ENCODE results near the gene PHRF1. TPM values are rescaled to one million over a fixed set of nuclear protein-coding genes. Genes with fewer than 3 reads are reported as not detected.

Gene PHRF1
- total RNA-seq, 4 donors from 2014 or later: 18.3 to 31.0 (median 19.3) TPM

- peak within 1 kb of the TSS; percentile 73 to 94 (median 78) for H3K27ac ChIP-seq
- WGBS, 2 donors: 8% methylated on average over 36 to 37 of the region's 66 CpGs
- intact Hi-C loops (cut with DNase I): no loop called here
- H3K27me3 ChIP-seq: no peaks in the 10 kb centered on the region
- peaks cover 22 to 27% of the 10 kb centered on the region in 2 donors for H3K4me1 ChIP-seq
- no peak for TF ChIP-seq CTCF (IDR thresholded peaks at IDR 0.05)
- TF ChIP-seq POLR2A (IDR thresholded peaks at IDR 0.05): peak in 1 of 2 donors; percentile 87
- peak within 1 kb of the TSS; percentile 39 to 74 (median 58) for H3K4me3 ChIP-seq (replicated peaks in 1 of 3)
- peaks cover 23 to 27% of the 10 kb centered on the region in 2 donors for H3K36me3 ChIP-seq
- peak; percentile 98 for DNase-seq
- no peaks in the 10 kb centered on the region for H3K9me3 ChIP-seq
These were observed 39.4 kb downstream of the PHRF1 start, which contains the start of gene IRF7 for GRCh38 chr11:615504-616319. IRF7 (minus strand) TSS chr11:615950; CDS start chr11:615364, 586 bp downstream.

- Histone ChIP-seq H3K4me3 (replicated peaks in 1 of 3) (peak overlapping the region in 1 of 3 donors; percentile 74), H3K36me3 (peaks cover 15 to 19% of the 10 kb centered on the region in 2 donors), H3K9me3 (no peaks in the 10 kb centered on the region), H3K27me3 (no peaks in the 10 kb centered on the region), H3K27ac (peak overlapping the region in 1 of 3 donors; percentile 94), H3K4me1 (peaks cover 22 to 27% of the 10 kb centered on the region in 2 donors)
- 82 to 87% methylated on average over 35 to 36 of the region's 39 CpGs for WGBS, 2 donors
- intact Hi-C loops (cut with DNase I): no loop called here
- DNase-seq: no peak
- TF ChIP-seq POLR2A (IDR thresholded peaks at IDR 0.05): no peak
- no peak for TF ChIP-seq CTCF (IDR thresholded peaks at IDR 0.05)
These were observed 40.3 kb downstream of the PHRF1 start for GRCh38 chr11:616320-617198.

GRCh38 chr11:617199-617911, 41.1 kb downstream of the PHRF1 start:
- DNase-seq: no peak
- 92 to 94% methylated on average over 46 to 56 of the region's 57 CpGs for WGBS, 2 donors
- H3K27ac ChIP-seq: no peak overlapping the region
- peaks cover 10 to 11% of the 10 kb centered on the region in 2 donors for H3K36me3 ChIP-seq
- no peak for TF ChIP-seq POLR2A (IDR thresholded peaks at IDR 0.05)
- no peak for TF ChIP-seq CTCF (IDR thresholded peaks at IDR 0.05)
- intact Hi-C loops (cut with DNase I): no loop called here
- H3K27me3 ChIP-seq: no peaks in the 10 kb centered on the region
- no peaks in the 10 kb centered on the region for H3K9me3 ChIP-seq
- H3K4me3 ChIP-seq (replicated peaks in 1 of 3): no peak overlapping the region
- peaks cover 22 to 27% of the 10 kb centered on the region in 2 donors for H3K4me1 ChIP-seq

- Histone ChIP-seq H3K4me3 (replicated peaks in 1 of 3) (no peak overlapping the region), H3K36me3 (peaks cover 3% of the 10 kb centered on the region in 2 donors), H3K9me3 (no peaks in the 10 kb centered on the region), H3K4me1 (peaks cover 22 to 27% of the 10 kb centered on the region in 2 donors), H3K27ac (no peak overlapping the region), H3K27me3 (no peaks in the 10 kb centered on the region)
- WGBS, 2 donors: 92 to 96% methylated on average over 14 to 19 of the region's 25 CpGs
- intact Hi-C loops (cut with DNase I): no loop called here
- TF ChIP-seq POLR2A (IDR thresholded peaks at IDR 0.05) (no peak), CTCF (IDR thresholded peaks at IDR 0.05) (no peak)
- no peak for DNase-seq
These were observed 41.8 kb downstream of the PHRF1 start for GRCh38 chr11:617912-618682.
